WTC11 (cell line): ENCODE results near the gene DHCR7. TPM values are rescaled to one million over a fixed set of nuclear protein-coding genes. Genes with fewer than 3 reads are reported as not detected.
A peak's percentile ranks its signal among the peaks of the same experiment; 100 is the strongest.

Experiments
- ATAC-seq: fragments of 200-7000 bp; cut with Tn5 transposase; 2 replicates; pipeline ENCODE4 v1.10.0; 2021; ENCODE audit warnings: mild to moderate bottlenecking, moderate library complexity
- CTCF ChIA-PET: fragments of 300-600 bp; sonication (Branson Sonifier 250); formaldehyde crosslinking; loops from one replicate; lab custom pipeline; 2021; ENCODE audit warnings: antibody characterized with exemption; lab: Charles Lee
- POLR2A ChIA-PET: fragments of 350-600 bp; sonication (Branson Sonifier 250); formaldehyde crosslinking; loops from one replicate; lab custom pipeline; 2021; ENCODE audit warnings: antibody characterized with exemption; lab: Charles Lee
- DNase-seq: peaks from one replicate; pipeline ENCODE4 v3.0.0; 2021; ENCODE audit warnings: low spot score
- H3K27ac Mint-ChIP-seq: 2 replicates; pipeline ENCODE4 v1.8.0; 2021; ENCODE audit warnings: mixed read lengths
- H3K27me3 Mint-ChIP-seq: 2 replicates; pipeline ENCODE4 v1.8.0; 2021; ENCODE audit warnings: low read depth, mild to moderate bottlenecking, moderate library complexity, mixed read lengths
- H3K36me3 Mint-ChIP-seq: 2 replicates; pipeline ENCODE4 v1.8.0; 2021; ENCODE audit warnings: mixed read lengths
- H3K4me1 Mint-ChIP-seq: 2 replicates; pipeline ENCODE4 v1.8.0; 2022; ENCODE audit warnings: mixed read lengths
- H3K4me3 Mint-ChIP-seq: 2 replicates; pipeline ENCODE4 v1.8.0; 2021; ENCODE audit warnings: mild to moderate bottlenecking, moderate library complexity, mixed read lengths
- H3K9me3 Mint-ChIP-seq: 2 replicates; pipeline ENCODE4 v1.8.0; 2021; ENCODE audit warnings: mixed read lengths
- AR ChIP-seq: fragments of 250-450 bp; sonication (Bioruptor Pico); IDR thresholded peaks from 2 replicates; pipeline ENCODE4 v1.9.0; 2021; ENCODE audit warnings: mild to moderate bottlenecking
- CREB1 ChIP-seq: sonication (generic); formaldehyde crosslinking; IDR thresholded peaks from 2 replicates; pipeline ENCODE4 v1.8.0; 2023; ENCODE audit warnings: mild to moderate bottlenecking, missing genetic modification reagents
- CREM ChIP-seq: sonication (generic); formaldehyde crosslinking; IDR thresholded peaks from 2 replicates; pipeline ENCODE4 v1.8.1; 2022; ENCODE audit warnings: mild to moderate bottlenecking, missing genetic modification reagents, moderate library complexity
- E2F1 ChIP-seq: sonication (generic); formaldehyde crosslinking; IDR thresholded peaks from 2 replicates; pipeline ENCODE4 v1.8.0; 2022; ENCODE audit warnings: mild to moderate bottlenecking, missing genetic modification reagents
- E2F5 ChIP-seq: sonication (generic); formaldehyde crosslinking; IDR thresholded peaks from 2 replicates; pipeline ENCODE4 v1.8.1; 2022; ENCODE audit warnings: mild to moderate bottlenecking, moderate library complexity, missing genetic modification reagents
- EMX1 ChIP-seq: fragments of 250-450 bp; sonication (Bioruptor Pico); IDR thresholded peaks from 2 replicates; pipeline ENCODE4 v1.8.0; 2021; ENCODE audit warnings: mild to moderate bottlenecking
- GABPB1 ChIP-seq: sonication (generic); formaldehyde crosslinking; IDR thresholded peaks from 2 replicates; pipeline ENCODE4 v1.8.1; 2023; ENCODE audit warnings: mild to moderate bottlenecking, missing genetic modification reagents
- GRHL2 ChIP-seq: fragments of 250-450 bp; sonication (Bioruptor Pico); IDR thresholded peaks from 2 replicates; pipeline ENCODE4 v1.8.0; 2022; ENCODE audit warnings: mild to moderate bottlenecking, moderate library complexity; ENCODE audit not compliant: insufficient replicate concordance, severe bottlenecking
- GTF2I ChIP-seq: fragments of 250-450 bp; sonication (Bioruptor Pico); conservative IDR thresholded peaks from 2 replicates; pipeline ENCODE4 v1.4.0; 2021; ENCODE audit warnings: mild to moderate bottlenecking
- HMGA2 ChIP-seq: fragments of 250-450 bp; sonication (Bioruptor Pico); IDR thresholded peaks from 2 replicates; pipeline ENCODE4 v1.4.0; 2021; ENCODE audit warnings: mild to moderate bottlenecking, moderate library complexity
- HMGXB4 ChIP-seq: sonication (generic); formaldehyde crosslinking; IDR thresholded peaks from 2 replicates; pipeline ENCODE4 v1.8.1; 2023; ENCODE audit warnings: mild to moderate bottlenecking, moderate library complexity, missing genetic modification reagents
- NFE2L1 ChIP-seq: sonication (generic); formaldehyde crosslinking; IDR thresholded peaks from 2 replicates; pipeline ENCODE4 v1.8.1; 2023; ENCODE audit warnings: missing genetic modification reagents
- RORB ChIP-seq: fragments of 250-450 bp; sonication (Bioruptor Pico); IDR thresholded peaks from 2 replicates; pipeline ENCODE4 v1.9.0; 2021; ENCODE audit warnings: mild to moderate bottlenecking
- SOX15 ChIP-seq: fragments of 250-450 bp; sonication (Bioruptor Pico); IDR thresholded peaks from 2 replicates; pipeline ENCODE4 v1.9.0; 2021; ENCODE audit warnings: mild to moderate bottlenecking
- ZNF263 ChIP-seq: sonication (generic); formaldehyde crosslinking; IDR thresholded peaks from 2 replicates; pipeline ENCODE4 v1.8.1; 2022; ENCODE audit warnings: low read depth, mild to moderate bottlenecking, moderate library complexity, missing genetic modification reagents
- ZNF416 ChIP-seq: fragments of 250-450 bp; sonication (Bioruptor Pico); IDR thresholded peaks from 2 replicates; pipeline ENCODE4 v1.9.0; 2021; ENCODE audit warnings: mild to moderate bottlenecking, inconsistent platforms
- ZNF423 ChIP-seq: fragments of 250-450 bp; sonication (Bioruptor Pico); IDR thresholded peaks from 2 replicates; pipeline ENCODE4 v2.1.2; 2022; ENCODE audit warnings: mild to moderate bottlenecking, moderate library complexity
- ZNF425 ChIP-seq: fragments of 250-450 bp; sonication (Bioruptor Pico); conservative IDR thresholded peaks from 2 replicates; pipeline ENCODE4 v1.9.0; 2021; ENCODE audit warnings: mild to moderate bottlenecking
- ZNF532 ChIP-seq: fragments of 250-450 bp; sonication (Bioruptor Pico); IDR thresholded peaks from 2 replicates; pipeline ENCODE4 v1.9.0; 2021; ENCODE audit warnings: mild to moderate bottlenecking, borderline replicate concordance
- ZSCAN18 ChIP-seq: fragments of 250-450 bp; sonication (Bioruptor Pico); IDR thresholded peaks from 2 replicates; pipeline ENCODE4 v2.1.2; 2022; ENCODE audit warnings: mild to moderate bottlenecking, moderate library complexity
- total RNA-seq: library from RNA; stranded (reverse); gene quantifications from 3 replicates; pipeline ENCODE4 v1.2.3, GENCODE V29; 2021

DHCR7 gene
- total RNA-seq, 1 experiment from 2014 or later, result 104 TPM

GRCh38 chr11:71474141-71474770 is 26.1 kb upstream of the DHCR7 start:
- POLR2A ChIA-PET, result no interaction called here
- H3K36me3 Mint-ChIP-seq, result peaks cover 33% of the 10 kb centered on the region
- DNase-seq (no peak), ATAC-seq (no peak)
- H3K27ac Mint-ChIP-seq, result peak overlapping the region; percentile 36; the same call in 1 of the 2 replicates
- TF ChIP-seq EMX1 (CRISPR knock-in tag) (no peak), RORB (no peak), CREM (CRISPR knock-in tag) (no peak), ZNF416 (no peak), ZNF263 (no peak)
- no peak overlapping the region for H3K4me3 Mint-ChIP-seq
- H3K4me1 Mint-ChIP-seq, result peaks cover 14% of the 10 kb centered on the region
- CTCF ChIA-PET, result no interaction called here
- no peaks in the 10 kb centered on the region for H3K27me3 Mint-ChIP-seq
- peaks cover 5% of the 10 kb centered on the region for H3K9me3 Mint-ChIP-seq

- ATAC-seq (no peak), DNase-seq (no peak)
- Mint-ChIP-seq H3K27ac (no peak overlapping the region), H3K4me3 (no peak overlapping the region), H3K9me3 (peaks cover 11% of the 10 kb centered on the region), H3K4me1 (peaks cover 14% of the 10 kb centered on the region), H3K36me3 (peaks cover 38% of the 10 kb centered on the region), H3K27me3 (no peaks in the 10 kb centered on the region)
- ChIA-PET POLR2A (no interaction called here), CTCF (no interaction called here)
- TF ChIP-seq HMGXB4 (CRISPR knock-in tag), result no peak
- TF ChIP-seq ZNF423 (CRISPR knock-in tag), result no peak
- no peak for TF ChIP-seq GRHL2
- no peak for TF ChIP-seq E2F1 (CRISPR knock-in tag)
- no peak for TF ChIP-seq AR
- no peak for TF ChIP-seq ZNF425 (CRISPR knock-in tag)
- TF ChIP-seq ZNF532 (CRISPR knock-in tag), result no peak
- TF ChIP-seq GTF2I (CRISPR knock-in tag), result no peak
- no peak for TF ChIP-seq ZSCAN18
- no peak for TF ChIP-seq HMGA2
- no peak for TF ChIP-seq CREB1 (CRISPR knock-in tag)
- no peak for TF ChIP-seq GABPB1 (CRISPR knock-in tag)
- no peak for TF ChIP-seq SOX15 (CRISPR knock-in tag)
- no peak for TF ChIP-seq NFE2L1 (CRISPR knock-in tag)
- no peak for TF ChIP-seq E2F5 (CRISPR knock-in tag)
Observed at GRCh38 chr11:71473793-71474080, 25.5 kb upstream of the DHCR7 start.
